HepG2 (cell line): ENCODE data around the gene KANK3. TPM values are rescaled to one million over a fixed set of nuclear protein-coding genes. Genes with fewer than 3 reads are reported as not detected.

Experiments
- HNRNPLL ChIP-seq: fragments of 200-400 bp; formaldehyde crosslinking; IDR thresholded peaks from 2 replicates; pipeline ENCODE4 v1.6.1; 2017; ENCODE audit warnings: mild to moderate bottlenecking, low read depth, low read length; ENCODE audit not compliant: poor library complexity, severe bottlenecking
- MAFK ChIP-seq, 2 experiments: IDR thresholded peaks in 1 of 2; conservative IDR thresholded peaks in 1 of 2; 2 replicates each; pipeline ENCODE4 v1.6.1; 2011; ENCODE audit warnings: improper control_type of control experiment in 2 of 2, low read length in 2 of 2
- PHF5A ChIP-seq: IDR thresholded peaks from one replicate; pipeline ENCODE4 v1.6.1; 2018; ENCODE audit warnings: low read depth, missing genetic modification reagents; ENCODE audit not compliant: unreplicated experiment
- RARA ChIP-seq: IDR thresholded peaks from 2 replicates; pipeline ENCODE4 v1.6.1; 2016; ENCODE audit warnings: missing genetic modification reagents, missing compliant biosample characterization
- SMARCE1 ChIP-seq: fragments of 450-650 bp; IDR thresholded peaks from 2 replicates; pipeline ENCODE4 v1.6.1; 2017; ENCODE audit warnings: borderline replicate concordance
- SSRP1 ChIP-seq: IDR thresholded peaks from 2 replicates; pipeline ENCODE4 v1.6.1; 2016; ENCODE audit warnings: control low read depth
- TERF1 ChIP-seq: sonication (generic); formaldehyde crosslinking; IDR thresholded peaks from 2 replicates; pipeline ENCODE4 v1.8.0; 2022; ENCODE audit warnings: mild to moderate bottlenecking, missing genetic modification reagents, moderate library complexity
- ZNF260 ChIP-seq: sonication (generic); formaldehyde crosslinking; IDR thresholded peaks from 2 replicates; pipeline ENCODE4 v1.4.0; 2020; ENCODE audit warnings: missing genetic modification reagents, low read depth, mild to moderate bottlenecking, borderline replicate concordance
- ZNF282 ChIP-seq: fragments of 450-650 bp; IDR thresholded peaks from 2 replicates; pipeline ENCODE4 v1.6.1; 2018; ENCODE audit not compliant: partially characterized antibody
- ZNF296 ChIP-seq: sonication (generic); formaldehyde crosslinking; conservative IDR thresholded peaks from 2 replicates; pipeline ENCODE4 v1.5.0; 2020; ENCODE audit warnings: mild to moderate bottlenecking, missing genetic modification reagents
- ZNF550 ChIP-seq: sonication (generic); formaldehyde crosslinking; IDR thresholded peaks from 2 replicates; pipeline ENCODE4 v1.4.0; 2020; ENCODE audit warnings: mild to moderate bottlenecking, missing genetic modification reagents, borderline replicate concordance
- ZNF552 ChIP-seq: sonication (generic); formaldehyde crosslinking; IDR thresholded peaks from 2 replicates; pipeline ENCODE4 v1.9.0; 2022; ENCODE audit warnings: missing genetic modification reagents, mild to moderate bottlenecking, borderline replicate concordance
- ZNF775 ChIP-seq: sonication (generic); formaldehyde crosslinking; IDR thresholded peaks from 2 replicates; pipeline ENCODE4 v1.4.0; 2020; ENCODE audit warnings: missing genetic modification reagents, mild to moderate bottlenecking, moderate library complexity, borderline replicate concordance
- ZSCAN12 ChIP-seq: sonication (generic); formaldehyde crosslinking; IDR thresholded peaks from 2 replicates; pipeline ENCODE4 v1.9.0; 2021; ENCODE audit warnings: mild to moderate bottlenecking, missing genetic modification reagents
- polyA plus RNA-seq, 8 experiments: library from polyadenylated mRNA; depleted of rRNA in 3 of 8; stranded (reverse) in 7 of 8; unstranded in 1 of 8; fragments of >200 nt; fragmentation: Illumina TruSeq in 4 of 8; extraction: Trizol in 4 of 8; gene quantifications; 2 replicates each; pipeline versions ENCODE4 v1.2.1 to v1.2.3, GENCODE V29; 2011 to 2016; ENCODE audit warnings: low read depth in 4 of 8, missing spikeins in 1 of 8, mixed read lengths in 1 of 8; ENCODE audit not compliant: insufficient read depth in 1 of 8
- total RNA-seq, 5 experiments: library from RNA; depleted of rRNA; stranded (reverse); fragments of >200 nt; fragmentation: Illumina TruSeq; extraction: Trizol; gene quantifications; 2 replicates each; pipeline ENCODE4 v1.2.3, GENCODE V29; 2016; ENCODE audit warnings: low read depth in 1 of 5
- TF ChIP-seq, protein P1 (sequence below): sonication (generic); formaldehyde crosslinking; IDR thresholded peaks from 2 replicates; pipeline ENCODE4 v1.4.0; 2020; ENCODE audit warnings: missing genetic modification reagents
- TF ChIP-seq, protein P2 (sequence below): sonication (generic); formaldehyde crosslinking; IDR thresholded peaks from 2 replicates; pipeline ENCODE4 v1.4.0; 2020; ENCODE audit warnings: missing genetic modification reagents
- TF ChIP-seq, protein P3 (sequence below): sonication (generic); formaldehyde crosslinking; IDR thresholded peaks from 2 replicates; pipeline ENCODE4 v1.8.0; 2022; ENCODE audit warnings: low read depth, missing genetic modification reagents
- TF ChIP-seq, protein P4 (sequence below): sonication (generic); formaldehyde crosslinking; IDR thresholded peaks from 2 replicates; pipeline ENCODE4 v1.5.0; 2020; ENCODE audit warnings: mild to moderate bottlenecking, missing genetic modification reagents
- TF ChIP-seq, protein P5 (sequence below): sonication (generic); formaldehyde crosslinking; IDR thresholded peaks from 2 replicates; pipeline ENCODE4 v1.9.0; 2021; ENCODE audit warnings: missing genetic modification reagents, borderline replicate concordance

KANK3 gene
- total and polyA plus RNA-seq, 2 of the 13 experiments (the other 11 are each of a cell fraction or from before 2014, with no cell fraction given), result 0.15 to 0.20 TPM

- TF ChIP-seq, protein P1, sequence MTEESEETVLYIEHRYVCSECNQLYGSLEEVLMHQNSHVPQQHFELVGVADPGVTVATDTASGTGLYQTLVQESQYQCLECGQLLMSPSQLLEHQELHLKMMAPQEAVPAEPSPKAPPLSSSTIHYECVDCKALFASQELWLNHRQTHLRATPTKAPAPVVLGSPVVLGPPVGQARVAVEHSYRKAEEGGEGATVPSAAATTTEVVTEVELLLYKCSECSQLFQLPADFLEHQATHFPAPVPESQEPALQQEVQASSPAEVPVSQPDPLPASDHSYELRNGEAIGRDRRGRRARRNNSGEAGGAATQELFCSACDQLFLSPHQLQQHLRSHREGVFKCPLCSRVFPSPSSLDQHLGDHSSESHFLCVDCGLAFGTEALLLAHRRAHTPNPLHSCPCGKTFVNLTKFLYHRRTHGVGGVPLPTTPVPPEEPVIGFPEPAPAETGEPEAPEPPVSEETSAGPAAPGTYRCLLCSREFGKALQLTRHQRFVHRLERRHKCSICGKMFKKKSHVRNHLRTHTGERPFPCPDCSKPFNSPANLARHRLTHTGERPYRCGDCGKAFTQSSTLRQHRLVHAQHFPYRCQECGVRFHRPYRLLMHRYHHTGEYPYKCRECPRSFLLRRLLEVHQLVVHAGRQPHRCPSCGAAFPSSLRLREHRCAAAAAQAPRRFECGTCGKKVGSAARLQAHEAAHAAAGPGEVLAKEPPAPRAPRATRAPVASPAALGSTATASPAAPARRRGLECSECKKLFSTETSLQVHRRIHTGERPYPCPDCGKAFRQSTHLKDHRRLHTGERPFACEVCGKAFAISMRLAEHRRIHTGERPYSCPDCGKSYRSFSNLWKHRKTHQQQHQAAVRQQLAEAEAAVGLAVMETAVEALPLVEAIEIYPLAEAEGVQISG (CRISPR knock-in tag), result peak; percentile 34; the same call in 1 of the 2 replicates
- TF ChIP-seq, protein P2, sequence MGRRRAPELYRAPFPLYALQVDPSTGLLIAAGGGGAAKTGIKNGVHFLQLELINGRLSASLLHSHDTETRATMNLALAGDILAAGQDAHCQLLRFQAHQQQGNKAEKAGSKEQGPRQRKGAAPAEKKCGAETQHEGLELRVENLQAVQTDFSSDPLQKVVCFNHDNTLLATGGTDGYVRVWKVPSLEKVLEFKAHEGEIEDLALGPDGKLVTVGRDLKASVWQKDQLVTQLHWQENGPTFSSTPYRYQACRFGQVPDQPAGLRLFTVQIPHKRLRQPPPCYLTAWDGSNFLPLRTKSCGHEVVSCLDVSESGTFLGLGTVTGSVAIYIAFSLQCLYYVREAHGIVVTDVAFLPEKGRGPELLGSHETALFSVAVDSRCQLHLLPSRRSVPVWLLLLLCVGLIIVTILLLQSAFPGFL (CRISPR knock-in tag), result no peak
- TF ChIP-seq ZNF550, result no peak
- TF ChIP-seq RARA (CRISPR knock-in tag), result no peak
- TF ChIP-seq, protein P3, sequence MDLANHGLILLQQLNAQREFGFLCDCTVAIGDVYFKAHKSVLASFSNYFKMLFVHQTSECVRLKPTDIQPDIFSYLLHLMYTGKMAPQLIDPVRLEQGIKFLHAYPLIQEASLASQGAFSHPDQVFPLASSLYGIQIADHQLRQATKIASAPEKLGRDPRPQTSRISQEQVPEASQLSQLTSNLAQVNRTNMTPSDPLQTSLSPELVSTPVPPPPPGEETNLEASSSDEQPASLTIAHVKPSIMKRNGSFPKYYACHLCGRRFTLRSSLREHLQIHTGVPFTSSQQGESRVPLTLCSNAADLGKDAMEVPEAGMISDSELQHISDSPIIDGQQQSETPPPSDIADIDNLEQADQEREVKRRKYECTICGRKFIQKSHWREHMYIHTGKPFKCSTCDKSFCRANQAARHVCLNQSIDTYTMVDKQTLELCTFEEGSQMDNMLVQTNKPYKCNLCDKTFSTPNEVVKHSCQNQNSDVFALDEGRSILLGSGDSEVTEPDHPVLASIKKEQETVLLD (CRISPR knock-in tag), result no peak
- TF ChIP-seq ZNF552 (CRISPR knock-in tag), result no peak
- TF ChIP-seq ZNF296, result no peak
- TF ChIP-seq ZNF775, result no peak
- TF ChIP-seq ZNF282, result no peak
- TF ChIP-seq, protein P4, sequence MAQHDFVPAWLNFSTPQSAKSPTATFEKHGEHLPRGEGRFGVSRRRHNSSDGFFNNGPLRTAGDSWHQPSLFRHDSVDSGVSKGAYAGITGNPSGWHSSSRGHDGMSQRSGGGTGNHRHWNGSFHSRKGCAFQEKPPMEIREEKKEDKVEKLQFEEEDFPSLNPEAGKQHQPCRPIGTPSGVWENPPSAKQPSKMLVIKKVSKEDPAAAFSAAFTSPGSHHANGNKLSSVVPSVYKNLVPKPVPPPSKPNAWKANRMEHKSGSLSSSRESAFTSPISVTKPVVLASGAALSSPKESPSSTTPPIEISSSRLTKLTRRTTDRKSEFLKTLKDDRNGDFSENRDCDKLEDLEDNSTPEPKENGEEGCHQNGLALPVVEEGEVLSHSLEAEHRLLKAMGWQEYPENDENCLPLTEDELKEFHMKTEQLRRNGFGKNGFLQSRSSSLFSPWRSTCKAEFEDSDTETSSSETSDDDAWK (CRISPR knock-in tag), result no peak
- peak; percentile 82; the same call in 1 of the 2 replicates for TF ChIP-seq TERF1 (CRISPR knock-in tag)
- no peak for TF ChIP-seq PHF5A (CRISPR knock-in tag)
- peak; percentile 83 for TF ChIP-seq HNRNPLL
- TF ChIP-seq ZNF260, result no peak
- TF ChIP-seq, protein P5, sequence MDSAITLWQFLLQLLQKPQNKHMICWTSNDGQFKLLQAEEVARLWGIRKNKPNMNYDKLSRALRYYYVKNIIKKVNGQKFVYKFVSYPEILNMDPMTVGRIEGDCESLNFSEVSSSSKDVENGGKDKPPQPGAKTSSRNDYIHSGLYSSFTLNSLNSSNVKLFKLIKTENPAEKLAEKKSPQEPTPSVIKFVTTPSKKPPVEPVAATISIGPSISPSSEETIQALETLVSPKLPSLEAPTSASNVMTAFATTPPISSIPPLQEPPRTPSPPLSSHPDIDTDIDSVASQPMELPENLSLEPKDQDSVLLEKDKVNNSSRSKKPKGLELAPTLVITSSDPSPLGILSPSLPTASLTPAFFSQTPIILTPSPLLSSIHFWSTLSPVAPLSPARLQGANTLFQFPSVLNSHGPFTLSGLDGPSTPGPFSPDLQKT, result no peak
- TF ChIP-seq SMARCE1, result no peak
- no peak for TF ChIP-seq MAFK (conservative IDR thresholded peaks at IDR 0.05 in 1 of 2, IDR thresholded peaks at IDR 0.05 in 1 of 2; ENCODE audit: low read length in 2 of 2)
- no peak for TF ChIP-seq ZSCAN12 (CRISPR knock-in tag)
- no peak for TF ChIP-seq SSRP1 (CRISPR knock-in tag)
These were observed 21.0 kb upstream of the KANK3 start, which contains the start of gene ANGPTL4 (continued) for GRCh38 chr19:8363803-8364771.
